Astrocyte (in vitro differentiated cells and primary cell): Measurements from ENCODE around the gene CKS1B. TPM values are rescaled to one million over a fixed set of nuclear protein-coding genes. Genes with fewer than 3 reads are reported as not detected.

ENCODE experiments used
- DNase-seq: peaks from one replicate; pipeline ENCODE4 v3.0.0-alpha.2; 2010; ENCODE audit warnings: low read depth
- FAIRE-seq: peaks from 2 replicates; lab custom pipeline; 2011; peaks lifted over from hg19 to GRCh38; lab: Jason Lieb, UNC
- H2AFZ ChIP-seq: 2 replicates; pipeline ENCODE4 v1.6.0; 2012; ENCODE audit warnings: low read depth, low read length, inconsistent platforms
- H3K27ac ChIP-seq: 2 replicates; pipeline ENCODE4 v1.5.1; 2011; ENCODE audit warnings: low read depth, low read length, inconsistent platforms
- H3K27me3 ChIP-seq: 2 replicates; pipeline ENCODE4 v1.6.0; 2011; ENCODE audit warnings: low read length, inconsistent platforms; ENCODE audit not compliant: insufficient read depth
- H3K36me3 ChIP-seq: 2 replicates; pipeline ENCODE4 v1.5.1; 2011; ENCODE audit warnings: low read length, inconsistent platforms; ENCODE audit not compliant: insufficient read depth
- H3K4me1 ChIP-seq: 2 replicates; pipeline ENCODE4 v1.5.1; 2011; ENCODE audit warnings: low read length, inconsistent platforms; ENCODE audit not compliant: insufficient read depth
- H3K4me2 ChIP-seq: 2 replicates; pipeline ENCODE4 v1.6.0; 2012; ENCODE audit warnings: low read length, inconsistent platforms
- H3K4me3 ChIP-seq: 2 replicates; pipeline ENCODE4 v1.5.1; 2011; ENCODE audit warnings: low read depth, mild to moderate bottlenecking, low read length, inconsistent platforms; ENCODE audit not compliant: insufficient read depth
- H3K79me2 ChIP-seq: 2 replicates; pipeline ENCODE4 v1.6.0; 2012; ENCODE audit warnings: mild to moderate bottlenecking, low read length, inconsistent platforms; ENCODE audit not compliant: insufficient read depth
- H3K9ac ChIP-seq: 2 replicates; pipeline ENCODE4 v1.6.0; 2012; ENCODE audit warnings: mild to moderate bottlenecking, low read length, inconsistent platforms
- H3K9me3 ChIP-seq: 2 replicates; pipeline ENCODE4 v1.5.1; 2012; ENCODE audit warnings: low read depth, mild to moderate bottlenecking, low read length, inconsistent platforms; ENCODE audit not compliant: insufficient read depth
- H4K20me1 ChIP-seq: 2 replicates; pipeline ENCODE4 v1.6.0; 2012; ENCODE audit warnings: low read length, inconsistent platforms; ENCODE audit not compliant: insufficient read depth
- H3K27ac Mint-ChIP-seq: one replicate; pipeline ENCODE4 v1.8.0; 2021; ENCODE audit warnings: mild to moderate bottlenecking, mixed read lengths; ENCODE audit not compliant: unreplicated experiment
- H3K27me3 Mint-ChIP-seq: one replicate; pipeline ENCODE4 v1.8.0; 2021; ENCODE audit warnings: low read depth, mixed read lengths; ENCODE audit not compliant: unreplicated experiment
- H3K36me3 Mint-ChIP-seq: one replicate; pipeline ENCODE4 v1.8.0; 2021; ENCODE audit warnings: low read depth, mixed read lengths; ENCODE audit not compliant: unreplicated experiment
- H3K4me1 Mint-ChIP-seq: one replicate; pipeline ENCODE4 v1.8.0; 2021; ENCODE audit warnings: low read depth, mixed read lengths; ENCODE audit not compliant: unreplicated experiment
- H3K4me3 Mint-ChIP-seq: one replicate; pipeline ENCODE4 v1.8.0; 2021; ENCODE audit warnings: mild to moderate bottlenecking, moderate library complexity, mixed read lengths; ENCODE audit not compliant: unreplicated experiment
- H3K9me3 Mint-ChIP-seq: one replicate; pipeline ENCODE4 v1.8.0; 2021; ENCODE audit warnings: mild to moderate bottlenecking, mixed read lengths; ENCODE audit not compliant: unreplicated experiment
- CTCF ChIP-seq: IDR thresholded peaks from 2 replicates; pipeline ENCODE4 v1.5.1; 2011; ENCODE audit warnings: low read depth, mild to moderate bottlenecking, inconsistent platforms, low read length, moderate library complexity; ENCODE audit not compliant: insufficient read depth
- EZH2 ChIP-seq: IDR thresholded peaks from 2 replicates; pipeline ENCODE4 v1.6.1; 2012; ENCODE audit warnings: mild to moderate bottlenecking, low read length, inconsistent platforms; ENCODE audit not compliant: insufficient read depth
- total RNA-seq: library from RNA; stranded (reverse); gene quantifications from 2 replicates; pipeline ENCODE4 v1.2.1, GENCODE V29; 2021

Gene CKS1B
- total RNA-seq, 1 donor from 2014 or later: 37.9 TPM

- Mint-ChIP-seq H3K4me3 (no peak overlapping the region), H3K36me3 (peaks cover 9% of the 10 kb centered on the region), H3K4me1 (peaks cover 20% of the 10 kb centered on the region), H3K27me3 (no peaks in the 10 kb centered on the region), H3K9me3 (no peaks in the 10 kb centered on the region), H3K27ac (no peak overlapping the region)
- Histone ChIP-seq H3K4me3 (no peak overlapping the region), H3K36me3 (peaks cover 24% of the 10 kb centered on the region), H3K4me2 (no peak overlapping the region), H3K9ac (no peak overlapping the region), H3K27ac (no peak overlapping the region), H3K27me3 (no peaks in the 10 kb centered on the region), H3K9me3 (no peaks in the 10 kb centered on the region), H3K79me2 (peaks cover 37% of the 10 kb centered on the region), H4K20me1 (peaks cover 29% of the 10 kb centered on the region), H3K4me1 (peaks cover 7% of the 10 kb centered on the region), H2AFZ (no peak overlapping the region)
- TF ChIP-seq EZH2 (no peak), CTCF (no peak)
- FAIRE-seq (no peak), DNase-seq (no peak)
Measured at GRCh38 chr1:154990276-154990675, 15.8 kb downstream of the CKS1B start.

- no peak overlapping the region for H3K4me3 Mint-ChIP-seq
Measured at GRCh38 chr1:154992721-154993571, 18.5 kb downstream of the CKS1B start.

More at GRCh38 chr1:154992721-154993571, 18.5 kb downstream of the CKS1B start:
- H3K27me3 Mint-ChIP-seq: no peaks in the 10 kb centered on the region
- peaks cover 22% of the 10 kb centered on the region for H3K4me1 Mint-ChIP-seq
- H3K36me3 Mint-ChIP-seq: peaks cover 9% of the 10 kb centered on the region
- DNase-seq (peak; percentile 52), FAIRE-seq (no peak)
- Histone ChIP-seq H3K4me2 (no peak overlapping the region), H3K9me3 (no peaks in the 10 kb centered on the region), H3K79me2 (peaks cover 22% of the 10 kb centered on the region), H4K20me1 (peaks cover 25% of the 10 kb centered on the region), H3K27ac (no peak overlapping the region), H3K4me1 (peaks cover 7% of the 10 kb centered on the region), H3K27me3 (no peaks in the 10 kb centered on the region), H3K9ac (peak overlapping the region; percentile 8), H3K4me3 (no peak overlapping the region), H2AFZ (no peak overlapping the region), H3K36me3 (peaks cover 14% of the 10 kb centered on the region)
- no peaks in the 10 kb centered on the region for H3K9me3 Mint-ChIP-seq
- H3K27ac Mint-ChIP-seq: peak overlapping the region; percentile 84
- TF ChIP-seq CTCF (no peak), EZH2 (no peak)
